HuH-7.5 (cell line): ENCODE results near the gene LOC101059915.

Source experiments
- DNase-seq: peaks from one replicate; pipeline ENCODE4 v3.0.0; 2011; ENCODE audit warnings: low spot score

LOC101059915 gene

DNA sequence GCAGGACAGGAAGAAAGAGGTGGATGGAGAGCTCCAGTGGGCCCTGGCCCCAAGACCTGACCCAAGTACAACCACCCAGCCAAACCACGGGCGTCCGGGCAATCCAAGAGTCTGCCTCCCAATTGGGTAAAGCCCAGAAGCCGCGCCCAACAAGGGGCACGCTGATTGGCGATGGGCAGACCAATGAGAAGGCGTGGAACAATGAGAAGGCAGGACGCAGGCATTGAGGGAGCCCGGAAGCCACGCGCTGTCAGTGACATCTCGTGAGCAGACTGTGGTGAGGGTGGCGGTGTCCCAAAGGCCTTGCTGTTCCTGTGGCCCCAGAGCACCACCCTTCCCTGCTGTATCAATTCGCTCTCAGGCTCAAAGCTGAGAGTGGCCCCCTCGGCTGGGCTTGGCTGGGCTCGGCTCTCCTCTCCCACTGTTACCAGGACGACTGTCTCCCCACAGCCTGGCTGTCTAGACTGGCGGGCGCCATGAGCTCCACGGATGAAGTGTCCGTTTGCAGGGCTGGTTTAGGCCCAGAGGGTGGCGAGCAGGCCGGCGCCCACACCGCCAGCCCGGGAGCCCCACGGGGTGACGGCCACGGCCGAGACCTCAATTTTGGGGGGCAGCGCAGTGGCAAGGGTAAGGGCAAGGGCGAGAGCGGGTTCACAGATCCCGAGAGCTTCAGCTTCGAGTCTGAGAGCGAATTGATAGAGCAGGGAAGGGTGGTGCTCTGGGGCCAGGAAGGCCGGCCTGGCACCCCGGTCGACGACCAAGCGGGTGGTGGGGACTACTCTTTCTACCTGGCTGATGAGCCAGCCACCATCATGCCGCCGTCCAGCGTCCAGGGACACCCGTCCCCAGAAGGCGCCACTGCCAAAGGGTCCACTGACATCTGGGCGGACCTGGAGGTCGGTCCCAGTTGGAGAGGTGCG lies at the start of gene LOC101059915:
LOC101059915 (plus strand) TSS at position 219 of the 920 bp plus-strand sequence.
- no peak for DNase-seq

DNA sequence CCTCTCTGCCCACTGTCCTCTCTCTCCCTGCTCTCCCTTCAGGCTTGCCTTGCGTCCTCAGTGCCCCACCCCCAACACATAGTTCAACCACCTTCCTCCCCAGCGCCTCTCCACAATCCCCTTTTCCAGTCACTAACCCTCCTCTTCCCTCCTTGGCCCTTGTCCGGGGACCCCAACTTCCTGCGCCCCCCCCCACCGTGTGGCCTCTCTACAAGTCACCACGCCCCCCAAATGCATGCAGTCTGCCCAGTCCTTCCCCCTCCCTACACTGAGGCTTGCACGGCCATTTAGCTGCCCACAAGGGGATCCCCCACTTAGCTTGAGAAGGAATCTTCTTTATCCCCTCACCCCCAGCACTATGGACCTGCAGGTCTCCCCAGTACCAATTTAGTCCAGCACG lies 49.6 kb upstream of the LOC101059915 start:
- DNase-seq: no peak

DNA sequence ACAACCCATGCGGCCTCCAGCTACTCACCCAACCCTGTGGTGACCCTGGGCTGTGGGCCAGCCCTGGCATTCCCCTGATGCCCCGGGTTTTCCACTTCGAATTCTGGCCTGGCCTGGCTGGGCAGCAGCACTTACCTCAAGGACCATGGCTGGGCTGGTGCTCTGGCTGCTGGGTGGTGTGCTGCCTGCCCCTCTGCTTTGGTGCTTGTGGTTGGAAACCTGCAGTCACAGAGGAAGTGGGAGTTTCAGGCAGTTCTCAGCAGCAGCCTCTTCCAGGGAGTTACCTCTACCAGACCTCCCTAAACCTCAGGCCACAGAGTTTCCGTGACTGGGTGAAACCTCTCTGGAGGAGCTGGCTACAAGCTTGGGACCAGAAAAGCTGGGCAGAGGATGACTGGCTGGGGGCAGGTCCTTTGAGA lies 49.0 kb upstream of the LOC101059915 start, which contains the start of gene CXCR3:
CXCR3 (minus strand) TSS at position 209 of the 419 bp plus-strand sequence; CDS start at position 147, 62 bp downstream.
- no peak for DNase-seq

DNA sequence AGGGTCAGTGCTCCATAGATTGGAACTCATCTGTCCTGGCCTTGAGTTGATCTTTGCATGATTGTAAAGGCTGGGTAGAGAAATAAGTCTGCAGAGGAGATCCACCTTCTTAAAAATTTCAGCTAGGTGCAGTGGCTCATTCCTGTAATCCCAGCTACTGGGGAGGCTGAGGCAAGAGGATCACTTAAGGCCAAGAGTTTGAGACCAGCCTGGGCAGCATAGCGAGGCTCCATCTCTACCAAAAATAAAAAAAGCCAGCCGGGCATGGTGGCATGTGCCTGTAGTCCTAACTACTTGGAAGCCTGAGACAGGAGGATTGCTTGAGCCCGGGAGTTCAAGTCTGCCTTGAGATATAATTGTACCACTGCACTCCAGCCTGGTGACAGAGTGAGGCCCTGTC lies 48.6 kb upstream of the LOC101059915 start:
- DNase-seq: no peak

DNA sequence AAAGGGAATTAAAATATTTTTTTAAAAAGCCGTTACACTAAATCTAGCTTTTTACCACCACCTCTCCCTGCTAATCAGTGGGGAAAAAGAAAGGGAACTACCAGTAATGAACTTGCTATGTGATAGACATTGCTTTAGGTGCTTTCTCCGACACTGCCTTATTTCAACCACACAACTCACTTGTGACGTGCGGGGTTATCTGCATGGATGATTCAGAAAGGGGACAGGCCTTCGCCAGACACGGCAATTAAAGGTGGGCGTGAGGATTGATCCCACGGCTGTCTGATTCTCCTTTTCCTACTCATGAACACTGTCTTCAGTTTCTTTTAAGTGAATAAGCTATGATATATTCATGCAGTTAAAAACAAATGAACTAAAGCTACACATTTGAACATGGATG lies 48.2 kb upstream of the LOC101059915 start:
- no peak for DNase-seq

DNA sequence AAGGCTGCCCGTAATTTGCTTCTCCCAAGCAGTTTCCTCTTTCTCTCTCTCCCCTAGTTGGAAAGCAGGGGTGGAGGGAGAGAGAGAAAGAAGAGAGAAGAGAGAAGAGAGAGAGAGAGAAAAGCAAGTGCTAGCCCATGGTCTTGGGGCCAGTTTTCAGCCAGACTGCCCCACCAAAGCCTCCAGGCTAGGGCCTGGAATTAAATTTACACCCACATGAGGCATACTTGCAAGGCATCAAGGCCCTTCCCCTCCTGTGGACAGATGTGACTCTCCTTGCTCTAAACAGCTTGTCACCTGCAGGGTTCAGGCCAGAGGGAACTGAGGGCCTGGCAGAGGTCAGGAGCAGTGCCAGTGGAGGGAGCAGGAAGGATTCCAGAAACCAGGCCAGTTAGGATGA lies 47.4 kb upstream of the LOC101059915 start:
- no peak for DNase-seq

DNA sequence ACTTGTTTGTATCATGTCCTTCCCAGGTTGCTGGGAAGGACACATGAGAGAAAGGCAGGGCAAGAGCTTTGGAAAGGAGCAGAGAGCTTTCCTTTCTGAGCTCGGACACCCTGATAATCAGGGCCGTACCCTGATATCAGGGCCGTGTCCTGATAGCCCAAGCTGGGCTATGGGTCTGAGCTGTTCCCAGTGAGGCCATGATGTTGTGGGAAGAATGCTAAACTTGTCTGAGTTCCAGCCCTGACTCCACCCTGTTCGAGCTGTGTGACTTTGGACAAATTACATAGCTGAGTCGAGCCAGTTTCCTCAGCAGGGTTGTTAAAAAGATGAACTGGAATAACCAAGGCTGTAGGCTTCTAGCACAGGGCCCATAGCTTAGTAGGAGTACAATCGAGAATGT lies 45.7 kb upstream of the LOC101059915 start:
- no peak for DNase-seq

DNA sequence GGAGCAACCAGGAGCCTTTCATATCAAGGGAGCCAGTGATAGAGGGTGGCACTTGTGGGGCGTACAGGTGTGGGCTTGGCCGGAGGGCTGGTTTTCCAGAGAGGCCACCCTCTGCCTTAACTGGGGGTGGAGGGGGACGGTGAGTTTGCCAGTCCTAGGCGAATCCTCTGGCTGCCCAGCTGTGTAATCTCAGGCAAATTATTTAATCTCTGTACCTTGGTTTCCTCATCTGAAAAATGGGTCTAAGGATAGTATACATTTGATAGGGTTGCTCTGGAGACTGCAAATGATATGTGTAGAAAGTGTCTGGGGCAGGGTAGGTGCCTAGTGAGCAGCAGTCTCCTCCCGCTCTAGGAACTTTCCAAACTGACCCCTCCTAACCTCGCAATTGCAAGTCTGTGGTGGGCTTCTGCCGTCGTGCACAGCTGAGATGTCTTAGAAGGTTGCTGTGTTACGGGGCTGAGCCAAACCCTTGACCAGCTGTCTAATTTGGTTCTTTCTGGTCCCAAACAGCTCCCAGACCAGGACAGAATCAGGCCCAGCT lies 45.2 kb upstream of the LOC101059915 start:
- DNase-seq: no peak

DNA sequence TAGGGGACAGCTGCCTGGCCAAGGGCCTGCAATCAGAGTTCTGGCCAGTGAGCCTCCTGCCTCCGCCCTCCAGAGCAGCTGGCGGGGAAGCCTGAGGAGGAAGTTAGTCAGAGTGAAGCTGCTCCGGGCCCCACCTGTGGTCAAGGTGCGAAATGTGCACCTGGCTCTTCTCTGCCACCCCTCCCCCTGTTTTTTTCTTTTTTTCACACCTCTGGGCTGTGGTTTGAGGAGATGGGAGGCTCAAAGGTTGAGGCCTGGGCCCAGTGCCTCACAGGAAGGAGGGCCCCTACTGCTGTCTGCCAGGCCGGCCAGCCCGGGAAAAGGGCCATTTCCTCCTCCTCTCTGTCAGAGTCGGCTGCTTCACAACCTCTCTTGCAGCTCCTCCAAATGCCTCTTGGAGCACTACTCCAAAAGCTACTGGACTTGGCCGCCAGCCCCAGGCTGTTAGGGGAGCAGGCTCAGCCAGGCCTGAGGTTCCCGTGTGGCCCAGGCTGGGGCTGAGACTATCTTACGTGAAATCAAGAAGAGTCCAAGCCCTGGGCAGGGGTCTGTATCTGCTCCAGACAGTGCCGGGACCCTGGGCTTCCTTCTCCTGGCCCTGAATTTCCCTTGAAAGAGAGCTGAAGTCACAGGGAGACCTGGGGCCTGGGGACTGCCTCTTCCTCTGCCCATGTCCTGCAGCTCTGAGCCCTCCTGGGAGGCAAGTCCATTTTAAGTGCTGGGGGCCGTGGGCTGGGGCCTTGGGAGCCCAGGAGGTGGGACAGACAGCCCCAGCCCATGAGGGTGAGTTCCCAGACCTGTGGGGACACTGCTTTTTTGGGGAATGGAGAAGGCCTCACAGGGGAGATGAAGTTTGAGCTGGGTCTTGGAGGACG lies 44.5 kb upstream of the LOC101059915 start:
- DNase-seq: no peak

DNA sequence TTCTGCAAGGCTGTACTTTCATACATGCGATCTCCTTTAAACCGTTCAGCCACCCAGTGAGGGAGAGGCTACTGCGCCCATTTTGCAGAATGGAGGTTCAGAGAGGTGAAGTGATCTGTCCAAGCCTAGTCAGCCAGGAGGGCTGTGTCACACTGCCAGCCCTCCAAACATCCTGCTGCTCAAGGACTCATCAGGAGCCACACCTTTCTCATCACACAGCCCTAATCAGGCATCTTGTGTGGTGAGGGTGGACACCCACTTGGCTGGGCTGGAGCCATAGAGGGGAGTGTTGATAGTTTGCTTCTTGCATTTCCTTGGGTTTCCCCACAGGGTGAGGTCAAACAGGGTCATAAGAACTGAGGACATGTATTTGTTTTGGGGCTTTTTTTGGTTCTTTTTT lies 43.6 kb upstream of the LOC101059915 start:
- DNase-seq: no peak

DNA sequence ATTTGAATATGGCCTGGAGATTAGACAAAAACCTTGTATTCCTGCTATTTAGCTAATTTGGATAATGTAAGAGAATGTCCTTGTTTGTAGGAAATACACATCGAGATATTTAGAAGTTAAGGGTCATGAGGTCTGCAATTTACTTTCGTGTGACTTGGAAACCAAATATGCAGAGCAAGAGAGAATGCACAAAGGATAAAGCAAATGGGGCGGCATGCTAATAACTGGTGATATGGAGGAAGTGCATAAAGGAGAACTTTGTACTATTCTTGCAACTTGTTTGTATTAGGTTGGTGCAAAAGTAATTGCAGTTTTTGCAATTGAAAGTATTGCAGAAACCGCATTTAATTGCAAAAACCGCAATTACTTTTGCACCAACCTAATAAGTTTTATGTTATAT lies 41.9 kb upstream of the LOC101059915 start:
- DNase-seq: no peak

DNA sequence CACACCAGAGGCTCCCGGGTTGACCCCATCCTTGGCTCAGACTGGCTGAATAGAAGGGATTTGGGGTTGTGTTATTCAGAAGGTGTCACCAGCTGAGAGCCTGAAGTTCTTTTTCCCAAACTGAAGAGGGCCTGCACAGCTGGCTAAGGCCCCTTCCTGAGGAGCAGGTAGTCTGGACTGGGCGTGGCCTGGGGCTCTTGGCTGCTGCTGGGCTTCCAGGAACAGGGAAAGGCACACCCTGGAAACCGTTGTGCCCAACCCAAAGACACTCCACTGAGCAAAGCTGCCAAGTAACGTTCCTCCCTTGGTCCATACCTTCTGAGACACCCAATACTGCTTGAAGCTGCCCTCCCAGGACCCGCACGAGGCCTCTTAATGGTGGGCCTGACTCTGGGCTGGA lies 40.8 kb upstream of the LOC101059915 start:
- DNase-seq: no peak

DNA sequence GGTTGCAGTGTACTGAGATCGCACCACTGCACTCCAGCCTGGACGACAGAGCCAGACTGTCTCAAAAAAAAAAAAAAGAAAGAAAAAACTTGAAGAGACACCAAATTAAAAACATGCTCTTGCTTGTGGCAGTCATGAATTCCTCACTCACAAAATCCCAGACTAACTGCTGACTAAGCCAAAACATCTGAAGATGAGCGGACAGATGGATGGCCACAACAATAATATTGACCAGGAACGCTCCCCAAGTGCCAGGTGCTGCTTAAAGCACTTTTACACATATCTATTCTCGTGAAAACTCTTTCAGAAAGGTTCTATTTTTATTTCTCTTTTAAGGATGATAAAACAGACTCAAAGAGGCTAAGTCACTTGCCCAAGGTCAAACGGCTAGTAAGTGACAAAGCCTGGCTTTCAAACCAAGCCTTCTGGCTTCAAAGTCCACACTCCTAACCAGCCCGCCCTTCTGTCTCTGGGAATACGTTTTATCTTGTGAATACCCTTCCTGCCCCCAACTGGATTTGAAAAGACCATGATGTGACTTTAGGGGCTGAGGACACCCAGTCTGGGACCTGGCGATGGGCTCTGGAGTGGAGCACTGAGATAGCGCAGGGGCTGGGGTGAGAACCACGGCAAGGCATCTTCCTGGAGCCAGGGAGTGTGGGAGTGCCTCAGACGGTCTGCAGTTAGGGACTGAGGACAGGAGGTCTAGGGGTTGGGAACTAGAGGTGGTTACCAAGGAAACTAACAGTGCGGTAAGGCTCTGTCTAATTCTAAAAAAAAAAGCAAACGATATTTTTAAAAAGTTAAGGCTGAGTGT lies 39.5 kb upstream of the LOC101059915 start:
- no peak for DNase-seq

DNA sequence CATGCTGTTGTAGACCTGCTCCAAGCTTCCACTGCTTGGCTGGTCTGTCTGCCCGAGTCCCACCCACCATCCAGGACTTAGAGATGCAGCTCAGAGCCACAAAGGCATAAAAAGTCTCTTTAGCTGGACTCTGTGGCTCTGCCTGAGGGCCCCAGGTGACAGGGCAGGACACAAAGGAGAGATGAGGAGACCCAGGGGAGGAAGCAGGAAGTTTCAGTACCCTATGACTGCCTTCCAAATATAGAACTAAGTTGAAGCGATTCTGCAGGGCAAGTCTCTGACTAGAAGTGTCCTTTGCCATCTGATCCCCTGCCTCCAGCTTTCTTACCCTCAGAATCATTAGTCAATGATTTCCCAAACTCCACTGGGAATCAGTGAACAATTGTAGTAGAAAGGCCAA lies 37.9 kb upstream of the LOC101059915 start:
- DNase-seq: no peak

DNA sequence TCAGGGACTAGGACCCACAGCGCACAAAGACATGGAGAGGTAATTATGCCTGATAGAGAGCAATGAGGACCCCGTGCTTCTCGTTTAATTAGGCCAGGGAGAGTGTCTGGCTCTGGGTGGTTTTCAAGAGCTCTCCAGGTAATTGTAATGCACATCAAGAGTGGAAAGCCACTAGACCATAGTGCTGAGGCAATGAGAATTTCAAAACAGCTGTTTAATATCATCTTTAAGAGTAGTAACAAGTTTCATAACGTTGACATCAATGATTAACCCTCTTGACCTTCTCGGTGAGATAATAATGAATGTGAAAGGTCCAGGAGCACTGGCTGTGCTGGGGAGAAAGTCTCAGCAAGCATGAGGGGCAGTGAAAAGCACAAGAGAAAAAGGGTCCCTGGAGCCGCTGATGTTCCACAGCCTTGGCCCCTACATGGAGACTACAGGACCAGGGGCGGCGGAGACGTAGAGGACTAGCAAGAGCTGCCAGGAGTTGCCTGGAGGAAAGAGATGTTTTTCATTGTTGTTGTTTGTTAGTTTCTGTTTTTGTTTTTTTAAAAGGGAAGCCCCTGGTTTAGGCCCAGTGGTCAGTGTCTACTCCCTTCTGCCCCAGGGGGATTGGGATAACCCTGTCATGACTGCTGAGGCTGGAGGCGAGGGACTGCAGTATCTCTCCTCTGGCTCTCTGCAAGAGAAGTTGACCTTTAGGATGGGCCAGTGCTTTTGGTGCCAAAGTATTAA lies 34.3 kb upstream of the LOC101059915 start:
- no peak for DNase-seq

DNA sequence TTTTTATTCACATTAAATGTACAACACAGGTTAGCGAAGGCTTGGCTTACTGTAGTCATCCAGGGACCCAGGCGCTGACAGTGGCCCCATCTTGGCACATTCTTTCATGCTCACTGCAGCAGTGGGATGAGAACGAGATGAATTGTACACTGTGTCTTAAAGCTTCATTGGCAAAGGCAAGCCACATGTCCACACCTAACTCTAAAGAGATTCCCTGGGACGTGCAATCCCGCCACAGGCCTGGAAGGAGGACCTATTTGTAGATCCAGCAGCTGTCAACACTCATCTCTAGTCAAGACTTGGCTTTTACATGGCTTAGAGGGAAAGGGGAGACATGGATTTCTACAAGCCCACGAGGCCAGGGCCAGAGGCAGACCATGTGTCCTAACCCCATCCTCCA lies 33.0 kb upstream of the LOC101059915 start:
- no peak for DNase-seq

DNA sequence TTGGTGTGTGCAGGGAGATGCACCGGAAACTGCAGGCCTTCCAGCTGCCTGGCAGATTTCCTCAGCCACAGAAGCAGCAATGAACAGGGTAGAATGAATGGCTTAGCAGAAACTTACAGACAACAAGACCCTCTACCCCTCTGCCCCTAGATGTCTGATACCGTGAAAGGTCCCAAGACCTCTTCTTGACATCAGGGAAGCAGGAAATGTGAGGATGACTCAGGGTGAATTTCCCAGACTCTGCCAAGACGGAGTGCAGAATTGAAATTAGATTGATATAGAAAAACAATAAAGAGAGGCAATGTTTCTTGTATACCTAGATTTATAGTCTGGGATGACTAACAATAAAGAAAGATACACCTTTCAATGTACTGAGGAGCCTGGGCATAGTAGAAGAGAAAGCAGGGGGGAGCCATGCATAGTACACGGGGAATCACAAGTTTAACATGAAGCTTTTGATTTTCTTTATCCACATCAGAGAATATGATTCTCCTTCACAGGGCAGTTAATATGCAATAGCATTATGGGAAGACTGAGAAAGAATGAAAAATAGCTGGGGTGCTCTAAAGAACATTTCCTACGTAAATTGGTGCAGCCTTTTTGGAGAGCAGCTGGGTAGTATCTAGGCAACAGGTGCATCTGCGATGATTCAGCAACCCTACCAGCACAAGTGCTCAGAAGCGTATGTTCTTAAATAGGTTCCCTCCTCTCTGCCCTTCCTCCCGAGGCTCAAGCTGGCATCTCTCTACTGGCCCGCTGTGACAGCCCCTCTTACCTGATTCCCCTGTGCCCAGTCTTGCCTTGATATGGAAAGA lies 30.7 kb upstream of the LOC101059915 start:
- DNase-seq: no peak

DNA sequence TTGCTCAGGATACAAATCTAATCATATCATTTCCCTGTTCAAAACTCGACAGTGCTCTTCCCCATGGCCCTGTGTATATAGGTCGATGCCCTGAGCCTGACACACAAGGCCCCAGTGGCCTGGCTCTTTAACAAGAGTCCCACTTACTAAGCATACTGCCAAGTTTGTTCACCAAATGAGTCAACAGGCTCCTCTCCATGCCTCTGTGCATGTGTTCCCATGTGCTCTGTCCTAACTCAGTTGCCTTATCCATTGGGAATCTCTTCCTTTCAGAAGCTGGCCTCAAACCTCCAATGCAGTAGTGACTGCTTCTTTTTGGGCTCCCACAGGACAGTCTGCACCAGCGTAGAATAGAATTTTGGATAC lies 30.1 kb upstream of the LOC101059915 start:
- DNase-seq: no peak

DNA sequence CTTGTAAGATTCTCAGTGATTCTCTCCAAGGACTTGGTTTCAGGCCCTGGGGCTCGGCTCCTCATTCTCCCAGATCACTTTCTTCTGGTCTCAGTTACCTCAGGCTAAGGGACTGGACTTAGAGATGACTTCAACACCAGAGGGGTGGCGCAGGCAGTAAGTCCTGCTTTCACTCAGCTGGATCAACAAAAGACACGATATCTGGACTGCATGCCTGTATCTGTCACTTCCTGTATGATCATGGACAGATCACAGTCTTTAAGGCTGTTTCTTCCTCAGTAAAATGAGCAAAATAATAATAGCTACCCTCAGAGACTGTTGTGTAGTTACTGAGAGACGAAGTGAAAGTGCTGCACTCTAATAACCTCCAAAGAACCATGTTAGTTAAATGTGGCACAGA lies 29.5 kb upstream of the LOC101059915 start:
- no peak for DNase-seq

DNA sequence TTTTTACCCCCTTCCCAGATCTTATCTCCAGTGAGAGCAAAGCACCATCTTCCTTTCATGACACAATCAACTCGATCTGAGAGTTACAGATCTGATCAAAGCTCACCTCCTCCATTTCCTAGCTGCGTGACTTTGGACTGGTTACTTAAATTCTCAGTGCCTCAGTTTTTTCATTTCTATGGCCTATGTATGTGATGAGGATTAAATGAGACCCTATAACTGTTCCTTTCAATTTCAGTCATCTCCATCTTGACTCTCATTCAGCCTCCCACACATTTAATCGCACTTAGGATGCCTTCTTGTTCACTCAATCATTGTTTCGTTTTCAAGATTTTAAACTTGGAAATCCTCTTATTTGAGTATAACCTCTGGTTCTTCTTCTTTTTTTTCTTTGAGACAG lies 28.9 kb upstream of the LOC101059915 start:
- DNase-seq: no peak
